HG03196 (cell line): ENCODE results near the gene NPTX1.

Experiments used
- ATAC-seq: cut with Tn5 transposase; IDR thresholded peaks from one replicate; pipeline ENCODE4 v1.9.1; 2021; ENCODE audit not compliant: unreplicated experiment

The NPTX1 gene

GRCh38 chr17:80481284-80482057, 5.1 kb upstream of the NPTX1 start:
- ATAC-seq, result no peak

GRCh38 chr17:80480248-80480647, 3.8 kb upstream of the NPTX1 start:
- no peak for ATAC-seq

- no peak for ATAC-seq
Observed at GRCh38 chr17:80479246-80479566, 2.8 kb upstream of the NPTX1 start.

DNA sequence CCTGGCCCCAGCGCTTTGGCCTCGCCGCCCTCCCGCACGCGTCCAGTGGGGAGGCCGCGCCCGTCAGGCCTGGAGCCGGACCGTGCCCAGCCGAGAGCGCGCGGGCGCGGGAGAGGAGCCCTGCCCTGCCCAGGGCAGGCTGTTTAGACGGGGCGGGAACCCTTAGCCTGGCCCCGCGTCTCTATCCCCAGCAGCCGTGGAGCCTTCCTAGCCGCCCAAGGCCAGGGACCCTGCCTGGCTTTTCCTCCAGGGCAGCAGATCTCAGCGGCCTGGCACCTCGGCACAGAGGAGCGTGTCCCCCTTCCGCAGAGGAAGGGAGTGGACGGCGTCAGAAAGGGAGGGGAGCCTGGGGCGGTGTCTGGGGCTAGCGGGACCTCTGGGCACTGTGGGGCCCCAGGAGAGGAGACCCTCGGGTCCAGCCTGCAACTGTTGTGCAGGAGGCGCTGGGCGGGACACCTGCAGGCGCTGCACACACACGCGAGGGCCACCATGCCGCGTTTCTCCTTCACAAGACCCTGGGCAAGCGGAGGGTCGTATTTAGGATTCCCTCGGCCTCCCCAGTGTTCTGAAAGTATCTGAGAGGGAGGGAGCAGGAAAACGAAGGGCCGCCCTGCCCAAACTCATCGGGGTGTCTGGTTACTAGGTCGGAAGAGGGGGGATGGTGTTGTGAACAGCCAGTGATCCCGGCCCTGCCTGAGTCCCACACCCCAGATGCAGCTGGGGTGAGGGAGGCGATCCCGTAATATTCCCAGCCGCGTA, 2.3 kb upstream of the NPTX1 start:
- no peak for ATAC-seq

GRCh38 chr17:80477647-80478478, 1.5 kb upstream of the NPTX1 start:
- no peak for ATAC-seq

DNA sequence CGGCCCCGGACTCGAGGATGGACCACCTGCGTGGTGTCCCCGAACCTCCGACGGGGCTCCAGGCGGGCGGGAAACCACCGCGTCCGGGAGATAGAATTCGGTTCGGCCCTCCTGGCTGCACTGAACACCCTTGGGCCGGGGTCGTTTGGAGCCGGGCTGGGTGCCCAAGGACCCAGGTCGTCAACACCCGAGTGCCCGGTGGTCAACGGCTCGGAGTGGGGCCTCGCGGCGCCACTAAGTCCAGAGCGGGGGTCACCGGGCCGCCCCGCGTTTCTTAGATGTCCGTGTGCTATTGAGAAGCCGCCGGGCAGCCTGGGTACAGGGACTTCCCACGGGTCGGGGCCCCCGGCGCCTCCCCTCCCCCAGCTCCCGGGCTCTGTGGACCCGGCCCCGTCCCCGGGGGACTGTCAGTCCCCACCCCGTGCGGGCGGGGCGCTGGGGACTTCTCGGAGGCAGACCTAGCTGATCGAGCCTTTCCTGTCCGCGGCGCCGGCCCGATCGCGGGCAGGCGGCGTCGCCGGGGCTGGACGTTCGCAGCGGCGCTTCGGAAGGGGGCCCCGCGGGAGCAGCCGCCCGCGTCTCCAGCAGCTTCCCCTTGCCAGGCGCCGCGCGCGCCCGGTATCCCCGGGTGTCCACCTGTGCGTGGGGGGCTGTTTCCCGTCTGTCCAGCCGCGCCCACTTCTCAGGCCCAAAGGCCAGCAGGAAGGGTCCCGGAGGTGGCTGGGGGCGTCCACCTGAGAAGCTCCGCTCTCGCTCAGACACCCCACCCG, 655 bp upstream of the NPTX1 start:
- no peak for ATAC-seq

- no peak for ATAC-seq
Observed at GRCh38 chr17:80474961-80475909, 1.2 kb downstream of the NPTX1 start.

DNA sequence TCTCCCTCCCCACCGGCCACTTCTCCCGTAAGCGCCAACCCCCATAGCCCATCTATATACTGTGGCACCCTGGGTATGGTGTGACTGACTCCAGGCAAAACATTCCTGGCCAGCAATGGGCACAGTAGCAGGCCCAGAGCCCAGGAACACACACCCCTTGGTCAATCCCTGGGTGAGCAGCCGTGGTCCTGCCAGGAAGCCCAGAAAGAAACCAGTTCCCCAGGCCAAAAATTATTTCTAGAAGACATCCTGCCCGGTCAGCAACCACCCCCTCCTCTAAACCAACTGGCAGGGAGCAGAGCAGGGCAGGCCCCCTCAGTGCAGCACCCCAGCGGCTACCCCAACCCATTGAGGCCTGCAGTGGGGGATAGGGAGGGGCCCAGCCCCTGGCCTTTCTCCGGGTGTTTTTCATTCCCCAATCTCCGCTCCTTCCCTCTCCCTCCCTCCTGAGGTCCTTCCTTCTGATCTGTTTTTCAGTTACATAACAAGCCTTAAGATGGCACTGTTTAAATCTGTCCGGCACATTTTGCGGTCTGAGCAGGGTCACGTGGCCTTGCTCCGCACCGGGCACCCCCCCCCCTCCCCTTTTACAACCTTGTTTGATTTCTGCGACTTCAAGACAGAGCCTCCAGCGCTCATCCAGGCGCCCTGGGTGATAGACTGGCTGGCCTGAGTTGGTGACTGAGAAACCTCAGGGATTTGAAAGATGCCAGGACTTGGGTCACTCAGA, 2.0 kb downstream of the NPTX1 start:
- ATAC-seq, result no peak

DNA sequence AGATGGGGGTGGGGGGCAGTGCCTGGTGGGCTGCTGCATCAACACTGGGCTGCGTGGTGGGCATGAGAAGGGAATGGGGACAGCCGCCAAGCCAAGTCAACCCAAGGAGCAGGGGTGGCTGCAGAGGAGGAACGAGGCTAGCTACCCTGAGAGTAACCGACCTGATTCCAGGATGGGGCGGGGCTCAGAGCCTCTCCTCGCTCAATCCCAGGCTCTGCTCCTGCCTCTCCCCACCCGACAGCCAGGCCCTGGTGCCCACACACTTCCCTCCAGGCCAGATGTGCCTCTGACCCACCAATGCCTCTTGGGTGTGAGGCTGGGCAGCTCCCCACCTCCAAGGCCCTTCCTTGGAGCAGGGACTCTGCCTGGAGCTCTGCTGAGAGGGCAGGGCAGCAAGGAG, 2.7 kb downstream of the NPTX1 start:
- ATAC-seq, result no peak

- ATAC-seq, result no peak
Observed at GRCh38 chr17:80472996-80473395, 3.4 kb downstream of the NPTX1 start.

- no peak for ATAC-seq
Observed at GRCh38 chr17:80471922-80472321, 4.5 kb downstream of the NPTX1 start.

GRCh38 chr17:80470603-80471002, 5.8 kb downstream of the NPTX1 start:
- no peak for ATAC-seq

- no peak for ATAC-seq
Observed at GRCh38 chr17:80469667-80470066, 6.7 kb downstream of the NPTX1 start.

- no peak for ATAC-seq
Observed at GRCh38 chr17:80468781-80469493, 7.5 kb downstream of the NPTX1 start.

- no peak for ATAC-seq
Observed at GRCh38 chr17:80468242-80468641, 8.2 kb downstream of the NPTX1 start.

DNA sequence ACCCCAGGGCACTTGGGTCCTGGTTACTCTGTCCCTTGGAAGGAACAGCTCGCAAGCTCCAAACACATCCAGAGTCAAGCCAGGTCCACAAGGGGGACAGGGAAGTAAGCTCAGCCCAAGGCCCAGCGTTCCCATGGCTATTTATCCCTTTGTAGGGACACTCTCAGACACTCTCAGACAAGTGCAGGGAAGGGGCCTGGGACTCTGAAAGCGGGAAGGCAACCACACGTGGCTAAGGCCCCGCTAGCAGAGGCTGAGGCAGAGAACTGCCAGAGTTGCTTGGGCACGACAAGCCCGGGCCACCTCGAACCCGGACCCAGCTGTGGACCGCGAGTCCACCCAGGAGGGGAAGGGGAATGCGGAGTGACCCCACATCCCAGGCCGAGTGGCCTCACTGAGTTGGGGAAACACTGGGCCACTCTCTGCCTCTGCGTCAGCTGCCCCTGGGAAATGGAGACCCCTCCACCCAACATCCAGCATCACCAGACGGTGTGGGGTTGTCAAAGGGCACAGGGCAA, 10.2 kb downstream of the NPTX1 start:
- no peak for ATAC-seq

DNA sequence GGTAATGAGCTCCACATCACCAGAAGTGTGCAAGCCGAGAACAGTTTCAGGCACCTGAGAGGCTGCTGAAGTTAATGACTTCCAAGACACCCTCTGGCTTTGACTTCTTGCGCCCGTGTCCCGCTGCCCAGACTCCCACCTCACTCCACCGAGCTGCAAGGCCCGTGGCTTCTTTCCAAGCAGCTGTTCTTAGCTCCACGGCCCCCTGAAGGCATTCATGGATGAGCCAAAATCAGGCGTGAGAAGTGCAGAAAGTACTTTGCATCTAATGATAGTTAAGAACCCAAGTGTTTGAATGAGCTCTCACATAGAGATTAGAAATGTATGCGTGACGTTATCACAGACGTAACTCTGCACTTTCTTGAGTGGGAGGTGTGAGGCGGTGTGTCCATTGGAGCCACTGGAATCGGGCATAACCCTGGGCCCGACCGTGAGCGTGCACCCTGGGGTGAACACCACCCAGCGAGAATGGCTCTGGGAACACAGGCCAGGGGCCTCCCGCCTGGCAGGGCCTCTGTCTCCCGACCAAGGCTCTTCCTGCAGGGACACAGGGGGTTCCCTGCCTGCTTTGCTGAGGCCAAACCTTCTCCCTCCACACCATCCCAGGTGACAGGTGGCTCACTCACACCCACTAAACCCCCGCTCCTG, 11.0 kb downstream of the NPTX1 start:
- no peak for ATAC-seq

- ATAC-seq, result no peak
Observed at GRCh38 chr17:80464486-80464885, 11.9 kb downstream of the NPTX1 start.
